Esophagus squamous epithelium (tissue), 5 donors: ENCODE results near the gene RERE. TPM values are rescaled to one million over a fixed set of nuclear protein-coding genes. Genes with fewer than 3 reads are reported as not detected.
A peak's percentile ranks its signal among the peaks of the same experiment; 100 is the strongest.
"Not testable (repeated sequence)": the region's sequence is repeated elsewhere in the genome, so short reads cannot be mapped to it uniquely, and the experiment has no call there.

Experiments used
- DNase-seq: peaks from one replicate; lab custom pipeline; 2025; lab: John Stamatoyannopoulos, UW
- H3K27ac ChIP-seq, 4 donors: fragments of 200-600 bp; sonication (generic); one replicate each; pipeline ENCODE4 v1.5.1; 2016 to 2019; ENCODE audit warnings: mild to moderate bottlenecking in 1 of 4
- H3K27me3 ChIP-seq, 4 donors: fragments of 200-600 bp; sonication (generic); 1 replicate in 3 of 4; 2 replicates in 1 of 4; pipeline versions ENCODE4 v1.5.1 to v1.6.0; 2017 to 2021; ENCODE audit warnings: antibody characterized with exemption in 1 of 4
- H3K36me3 ChIP-seq, 3 donors: fragments of 200-600 bp; sonication (generic); one replicate each; pipeline ENCODE4 v1.5.1; 2016 to 2019
- H3K4me1 ChIP-seq, 3 donors: fragments of 200-600 bp; sonication (generic); one replicate each; pipeline ENCODE4 v1.5.1; 2017 to 2019
- H3K4me3 ChIP-seq, 4 donors: fragments of 200-600 bp; sonication (generic); 1 replicate in 3 of 4; 2 replicates in 1 of 4; pipeline ENCODE4 v1.5.1; 2016 to 2019; ENCODE audit warnings: mild to moderate bottlenecking in 2 of 4, moderate library complexity in 1 of 4
- H3K9me3 ChIP-seq, 3 donors: fragments of 200-600 bp; sonication (generic); one replicate each; pipeline ENCODE4 v1.5.1; 2016 to 2019
- CTCF ChIP-seq, 6 experiments: fragments of 450-650 bp in 4 of 6; fragments of 200-600 bp in 2 of 6; sonication (generic) in 2 of 6; IDR thresholded peaks; one replicate each; pipeline ENCODE4 v1.5.1; 2016 to 2019; ENCODE audit warnings: antibody characterized with exemption in 6 of 6, mild to moderate bottlenecking in 4 of 6, moderate library complexity in 4 of 6
- POLR2A ChIP-seq, 4 donors: fragments of 450-650 bp; IDR thresholded peaks; one replicate each; pipeline ENCODE4 v1.6.1; 2017; ENCODE audit warnings: antibody characterized with exemption in 4 of 4, mild to moderate bottlenecking in 4 of 4, moderate library complexity in 3 of 4
- WGBS, 2 donors: methylation state at CpG; one replicate each; pipeline ENCODE4 v1.1.5; 2018; 5-methylcytosine and 5-hydroxymethylcytosine counted together
- intact Hi-C: fragments of 100-400 bp; cut with DNase I; formaldehyde crosslinking; loops from one replicate; pipeline ENCODE4 v1.15.0; 2022
- total RNA-seq, 4 donors: library from RNA; depleted of rRNA; stranded (reverse); fragments of >200 nt; gene quantifications; one replicate each; pipeline ENCODE4 v1.1.0, GENCODE V29; 2016
- donor health status: DM: yes; HTN: yes; CAD: no.

The RERE gene
- total RNA-seq, 4 donors from 2014 or later, result 27.5 to 56.6 (median 32.1) TPM

- Histone ChIP-seq H3K36me3 (peaks cover 0 to 17% (median 0%) of the 10 kb centered on the region in 3 donors), H3K27me3 (no peaks in the 10 kb centered on the region)
- 73 to 85% methylated on average over 1 of the region's 1 CpG for WGBS, 2 donors
These were observed 311.0 kb downstream of the RERE start for GRCh38 chr1:8506456-8506855.

GRCh38 chr1:8503842-8504241 is 313.6 kb downstream of the RERE start:
- 78 to 82% methylated on average over 2 of the region's 2 CpGs for WGBS, 2 donors
- Histone ChIP-seq H3K9me3 (no peaks in the 10 kb centered on the region), H3K36me3 (peaks cover 0 to 31% (median 0%) of the 10 kb centered on the region in 3 donors), H3K27ac (no peak overlapping the region), H3K4me1 (no peaks in the 10 kb centered on the region), H3K27me3 (no peaks in the 10 kb centered on the region), H3K4me3 (no peak overlapping the region)
- TF ChIP-seq POLR2A (IDR thresholded peaks at IDR 0.05), result no peak
- TF ChIP-seq CTCF (IDR thresholded peaks at IDR 0.05), result no peak
- no peak for DNase-seq
- intact Hi-C loops, result no loop called here

More at GRCh38 chr1:8506456-8506855, 311.0 kb downstream of the RERE start:
- Histone ChIP-seq H3K4me3 (no peak overlapping the region), H3K9me3 (no peaks in the 10 kb centered on the region), H3K27ac (no peak overlapping the region), H3K4me1 (peaks cover 5 to 19% (median 15%) of the 10 kb centered on the region in 3 donors)
- intact Hi-C loops, result no loop called here
- no peak for DNase-seq
- no peak for TF ChIP-seq CTCF (IDR thresholded peaks at IDR 0.05)
- no peak for TF ChIP-seq POLR2A (IDR thresholded peaks at IDR 0.05)

GRCh38 chr1:8502949-8503348 is 314.5 kb downstream of the RERE start:
- H3K27ac ChIP-seq, H3K9me3 ChIP-seq, intact Hi-C loops, H3K27me3 ChIP-seq, H3K4me3 ChIP-seq, H3K4me1 ChIP-seq, DNase-seq: not testable (repeated sequence)
- WGBS, 2 donors, result 88 to 95% methylated on average over 2 of the region's 4 CpGs
- peaks cover 0 to 29% (median 0%) of the 10 kb centered on the region in 3 donors for H3K36me3 ChIP-seq

GRCh38 chr1:8497210-8497819 is 320.1 kb downstream of the RERE start:
- intact Hi-C loops, result no loop called here
- TF ChIP-seq CTCF (IDR thresholded peaks at IDR 0.05), result no peak
- TF ChIP-seq POLR2A (IDR thresholded peaks at IDR 0.05), result no peak
- DNase-seq, result no peak
- WGBS, 2 donors, result 64 to 66% methylated on average over 3 of the region's 3 CpGs
- Histone ChIP-seq H3K4me3 (no peak overlapping the region), H3K4me1 (peaks cover 3 to 42% (median 8%) of the 10 kb centered on the region in 3 donors), H3K27me3 (no peaks in the 10 kb centered on the region), H3K27ac (peak overlapping the region in 3 of 4 donors; percentile 61 to 84 (median 77)), H3K36me3 (peaks cover 3 to 65% (median 5%) of the 10 kb centered on the region in 3 donors), H3K9me3 (no peaks in the 10 kb centered on the region)

GRCh38 chr1:8496473-8496872 is 321.0 kb downstream of the RERE start:
- Histone ChIP-seq H3K27ac (peak overlapping the region in 3 of 4 donors; percentile 61 to 84 (median 77)), H3K9me3 (no peaks in the 10 kb centered on the region), H3K4me3 (no peak overlapping the region), H3K4me1 (peaks cover 3 to 42% (median 8%) of the 10 kb centered on the region in 3 donors), H3K27me3 (no peaks in the 10 kb centered on the region), H3K36me3 (peaks cover 3 to 65% (median 5%) of the 10 kb centered on the region in 3 donors)
- intact Hi-C loops, result no loop called here
- 75 to 78% methylated on average over 8 of the region's 8 CpGs for WGBS, 2 donors
- no peak for TF ChIP-seq CTCF (IDR thresholded peaks at IDR 0.05)
- TF ChIP-seq POLR2A (IDR thresholded peaks at IDR 0.05), result no peak
- DNase-seq, result no peak
